GM12878 (cell line): ENCODE measurements around the gene AKAP13. TPM values are rescaled to one million over a fixed set of nuclear protein-coding genes. Genes with fewer than 3 reads are reported as not detected.
A peak's percentile ranks its signal among the peaks of the same experiment; 100 is the strongest.

Experiments
- BHLHE40 ChIP-seq, 2 experiments: fragments of 450-650 bp in 1 of 2; IDR thresholded peaks; 2 replicates each; pipeline ENCODE4 v1.6.1; 2011 to 2017; ENCODE audit warnings: low read depth in 2 of 2, borderline replicate concordance in 1 of 2, improper control_type of control experiment in 1 of 2, low read length in 1 of 2, mild to moderate bottlenecking in 1 of 2
- CHD1 ChIP-seq: IDR thresholded peaks from 2 replicates; pipeline ENCODE4 v1.6.1; 2012; ENCODE audit warnings: low read depth, low read length, improper control_type of control experiment
- CTCF ChIP-seq, 3 experiments: IDR thresholded peaks in 2 of 3; conservative IDR thresholded peaks in 1 of 3; 2 replicates each; pipeline ENCODE4 v1.5.1; 2011; ENCODE audit warnings: low read depth in 3 of 3, low read length in 3 of 3, mild to moderate bottlenecking in 3 of 3, control low read depth in 2 of 3, moderate library complexity in 2 of 3, inconsistent platforms in 1 of 3, mixed read lengths in 1 of 3; ENCODE audit not compliant: control insufficient read depth in 2 of 3, insufficient read depth in 1 of 3; ENCODE audit errors: extremely low read depth in 1 of 3
- EED ChIP-seq: sonication (generic); IDR thresholded peaks from 2 replicates; pipeline ENCODE4 v1.6.1; 2016; ENCODE audit warnings: antibody characterized with exemption, low read depth
- ETV6 ChIP-seq, 2 experiments: fragments of 450-650 bp in 1 of 2; IDR thresholded peaks in 1 of 2; conservative IDR thresholded peaks in 1 of 2; 2 replicates each; pipeline ENCODE4 v1.6.1; 2014; ENCODE audit warnings: antibody characterized with exemption in 1 of 2, borderline replicate concordance in 1 of 2, low read depth in 1 of 2, mild to moderate bottlenecking in 1 of 2, moderate library complexity in 1 of 2
- FOXM1 ChIP-seq: IDR thresholded peaks from 2 replicates; pipeline ENCODE4 v1.6.1; 2012; ENCODE audit warnings: low read depth, mild to moderate bottlenecking, inconsistent platforms, low read length, moderate library complexity
- HCFC1 ChIP-seq: fragments of 150-350 bp; IDR thresholded peaks from 2 replicates; pipeline ENCODE4 v1.6.1; 2014; ENCODE audit warnings: low read length
- HDAC6 ChIP-seq: fragments of 200-600 bp; sonication (generic); IDR thresholded peaks from one replicate; pipeline ENCODE4 v1.8.0; 2017; ENCODE audit warnings: antibody characterized with exemption; ENCODE audit not compliant: unreplicated experiment
- KLF5 ChIP-seq: fragments of 450-650 bp; IDR thresholded peaks from 2 replicates; pipeline ENCODE4 v1.6.1; 2014; ENCODE audit warnings: mild to moderate bottlenecking; ENCODE audit not compliant: partially characterized antibody
- MXI1 ChIP-seq: fragments of 150-350 bp; IDR thresholded peaks from 2 replicates; pipeline ENCODE4 v1.6.1; 2011; ENCODE audit warnings: low read depth, mild to moderate bottlenecking, inconsistent platforms, low read length, improper control_type of control experiment
- NR2F1 ChIP-seq: fragments of 450-650 bp; conservative IDR thresholded peaks from 2 replicates; pipeline ENCODE4 v1.6.1; 2017; ENCODE audit warnings: mild to moderate bottlenecking
- POU2F2 ChIP-seq: IDR thresholded peaks from 3 replicates; pipeline ENCODE4 v1.6.1; 2011; ENCODE audit warnings: low read depth, mild to moderate bottlenecking, low read length, borderline replicate concordance
- RAD21 ChIP-seq: IDR thresholded peaks from 2 replicates; pipeline ENCODE4 v1.6.1; 2011; ENCODE audit warnings: mild to moderate bottlenecking, low read depth, low read length, moderate library complexity; ENCODE audit not compliant: insufficient read depth
- RAD51 ChIP-seq: fragments of 450-650 bp; IDR thresholded peaks from 2 replicates; pipeline ENCODE4 v1.6.1; 2016; ENCODE audit warnings: moderate library complexity, mild to moderate bottlenecking, inconsistent platforms
- RBBP5 ChIP-seq: fragments of 200-600 bp; sonication (generic); conservative IDR thresholded peaks from 2 replicates; pipeline ENCODE4 v1.6.1; 2016
- RELA ChIP-seq: fragments of 450-650 bp; IDR thresholded peaks from 2 replicates; pipeline ENCODE4 v1.8.0; 2014; ENCODE audit warnings: borderline replicate concordance; ENCODE audit not compliant: partially characterized antibody
- RUNX3 ChIP-seq: IDR thresholded peaks from 2 replicates; pipeline ENCODE4 v1.6.1; 2012; ENCODE audit warnings: low read length, inconsistent platforms
- SIX5 ChIP-seq: IDR thresholded peaks from 2 replicates; pipeline ENCODE4 v1.6.1; 2011; ENCODE audit warnings: mild to moderate bottlenecking, low read depth, low read length, moderate library complexity; ENCODE audit not compliant: severe bottlenecking
- SKIL ChIP-seq: fragments of 450-650 bp; IDR thresholded peaks from 2 replicates; pipeline ENCODE4 v1.6.1; 2017; ENCODE audit warnings: mild to moderate bottlenecking, low read depth, inconsistent platforms; ENCODE audit not compliant: poor library complexity, severe bottlenecking
- SMARCA5 ChIP-seq: fragments of 450-650 bp; IDR thresholded peaks from 2 replicates; pipeline ENCODE4 v1.6.1; 2017; ENCODE audit warnings: mild to moderate bottlenecking
- SPI1 ChIP-seq: IDR thresholded peaks from 2 replicates; pipeline ENCODE4 v1.6.1; 2011; ENCODE audit warnings: low read depth, mild to moderate bottlenecking, low read length, moderate library complexity, borderline replicate concordance; ENCODE audit not compliant: insufficient read depth
- TAF1 ChIP-seq: IDR thresholded peaks from 2 replicates; pipeline ENCODE4 v1.6.1; 2011; ENCODE audit warnings: mild to moderate bottlenecking, low read depth, low read length, borderline replicate concordance
- TCF7 ChIP-seq: IDR thresholded peaks from 2 replicates; pipeline ENCODE4 v1.6.1; 2014; ENCODE audit warnings: antibody characterized with exemption, borderline replicate concordance
- YY1 ChIP-seq: IDR thresholded peaks from 2 replicates; pipeline ENCODE4 v1.6.1; 2011; ENCODE audit warnings: low read depth, mild to moderate bottlenecking, low read length
- ZSCAN29 ChIP-seq: fragments of 450-650 bp; IDR thresholded peaks from 2 replicates; pipeline ENCODE4 v1.6.1; 2017; ENCODE audit warnings: mild to moderate bottlenecking, moderate library complexity
- polyA plus RNA-seq, 11 experiments: library from polyadenylated mRNA; depleted of rRNA in 4 of 11; unstranded in 6 of 11; stranded (reverse) in 5 of 11; fragments of >200 nt; fragmentation: Nextera tagmentation in 4 of 11; fragmentation: Illumina TruSeq in 1 of 11; extraction: Ambion mirVana in 4 of 11; extraction: Trizol in 1 of 11; gene quantifications; 1 replicate in 1 of 11; 2 replicates in 10 of 11; pipeline versions ENCODE4 v1.2.1 to v1.2.3, GENCODE V29; 2011 to 2016; ENCODE audit warnings: inconsistent platforms in 2 of 11, missing spikeins in 2 of 11, low read depth in 1 of 11
- total RNA-seq, 4 experiments: library from RNA; depleted of rRNA in 3 of 4; stranded (reverse); fragments of >200 nt in 3 of 4; fragmentation: Illumina TruSeq in 1 of 4; extraction: Trizol in 1 of 4; gene quantifications; 2 replicates each; pipeline versions ENCODE4 v1.2.1 to v1.2.3, GENCODE V29; 2013 to 2021
- TF ChIP-seq, protein P1 (sequence below): IDR thresholded peaks from 2 replicates; pipeline ENCODE4 v1.6.1; 2012; ENCODE audit warnings: low read depth, low read length, improper control_type of control experiment

AKAP13 gene
- total and polyA plus RNA-seq, 10 of the 15 experiments (the other 5 are each of a cell fraction or from before 2014, with no cell fraction given): 14.4 to 74.9 (median 55.1) TPM

DNA sequence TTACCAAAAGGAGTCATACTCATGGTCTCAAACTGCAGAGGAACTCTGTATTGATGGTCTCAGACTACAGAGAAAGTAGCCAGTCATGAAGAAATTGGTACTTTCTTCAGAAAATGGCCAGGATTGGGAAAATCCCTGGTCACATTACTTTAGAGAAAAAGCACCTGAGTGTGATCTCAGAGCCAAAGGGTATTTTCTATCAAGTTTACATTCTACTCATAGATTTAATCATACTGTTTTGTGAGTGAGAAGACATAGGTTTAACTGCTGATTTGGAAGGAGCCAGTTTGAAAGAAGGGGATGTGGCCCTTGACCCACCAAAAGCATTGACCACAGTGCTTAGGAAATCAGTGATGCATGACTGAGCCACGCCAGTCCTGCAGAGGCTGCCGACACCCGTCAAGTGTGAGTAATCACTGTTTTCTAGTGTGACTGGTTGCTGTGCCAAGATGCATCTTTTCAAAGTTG, 203.6 kb downstream of the AKAP13 start (continued):
- no peak for TF ChIP-seq ZSCAN29
- no peak for TF ChIP-seq HCFC1
- TF ChIP-seq SPI1: peak; percentile 85
- TF ChIP-seq ETV6 (conservative IDR thresholded peaks at IDR 0.05 in 1 of 2, IDR thresholded peaks at IDR 0.05 in 1 of 2; ENCODE audit: borderline replicate concordance in 1 of 2, low read depth in 1 of 2): peak in 1 of 2 experiments; percentile 59; a peak in 2 of 4 replicates
- TF ChIP-seq RUNX3: peak; percentile 93
- TF ChIP-seq CTCF (IDR thresholded peaks at IDR 0.05 in 2 of 3, conservative IDR thresholded peaks at IDR 0.05 in 1 of 3; ENCODE audit: control insufficient read depth in 2 of 3, extremely low read depth in 1 of 3, insufficient read depth in 1 of 3, low read depth in 3 of 3, low read length in 3 of 3): no peak
- TF ChIP-seq NR2F1: peak; percentile 93
- TF ChIP-seq BHLHE40 (IDR thresholded peaks at IDR 0.05; ENCODE audit: borderline replicate concordance in 1 of 2, low read depth in 2 of 2, low read length in 1 of 2): peak; percentile 65 to 72; a peak in 3 of 4 replicates
- no peak for TF ChIP-seq SMARCA5
- no peak for TF ChIP-seq SIX5
- no peak for TF ChIP-seq HDAC6
- peak; percentile 70 for TF ChIP-seq EED
- peak; percentile 53; the same call in 1 of the 2 replicates for TF ChIP-seq TCF7
- no peak for TF ChIP-seq RAD21
- TF ChIP-seq YY1: no peak
- no peak for TF ChIP-seq RBBP5
- TF ChIP-seq, protein P1, sequence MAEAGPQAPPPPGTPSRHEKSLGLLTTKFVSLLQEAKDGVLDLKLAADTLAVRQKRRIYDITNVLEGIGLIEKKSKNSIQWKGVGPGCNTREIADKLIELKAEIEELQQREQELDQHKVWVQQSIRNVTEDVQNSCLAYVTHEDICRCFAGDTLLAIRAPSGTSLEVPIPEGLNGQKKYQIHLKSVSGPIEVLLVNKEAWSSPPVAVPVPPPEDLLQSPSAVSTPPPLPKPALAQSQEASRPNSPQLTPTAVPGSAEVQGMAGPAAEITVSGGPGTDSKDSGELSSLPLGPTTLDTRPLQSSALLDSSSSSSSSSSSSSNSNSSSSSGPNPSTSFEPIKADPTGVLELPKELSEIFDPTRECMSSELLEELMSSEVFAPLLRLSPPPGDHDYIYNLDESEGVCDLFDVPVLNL: no peak
- TF ChIP-seq MXI1: peak; percentile 46; the same call in 1 of the 2 replicates
- TF ChIP-seq FOXM1: peak; percentile 81
- peak; percentile 75 for TF ChIP-seq SKIL
- no peak for TF ChIP-seq TAF1
- TF ChIP-seq KLF5: no peak
- TF ChIP-seq RAD51: no peak
- TF ChIP-seq POU2F2: peak; percentile 82; the same call in 1 of the 3 replicates
- 0 out of 2 replicates have a peak, but pooled peaks have one; percentile 54 for TF ChIP-seq CHD1
- peak; percentile 59 for TF ChIP-seq RELA
